NCI-H1436 (cell line): ENCODE data around the gene CLDN4.

Experiments used
- DNase-seq: peaks from one replicate; lab custom pipeline; 2025; lab: John Stamatoyannopoulos, UW

The CLDN4 gene

GRCh38 chr7:73872056-73872908, 41.5 kb downstream of the CLDN4 start:
- no peak for DNase-seq

GRCh38 chr7:73876361-73876760, 45.6 kb downstream of the CLDN4 start:
- no peak for DNase-seq

GRCh38 chr7:73876973-73877372, 46.2 kb downstream of the CLDN4 start:
- DNase-seq = no peak

- DNase-seq = no peak
Observed at GRCh38 chr7:73879977-73880681, 49.3 kb downstream of the CLDN4 start.

GRCh38 chr7:73880755-73881328, 50.0 kb downstream of the CLDN4 start:
- DNase-seq = no peak

- DNase-seq = no peak
Observed at GRCh38 chr7:73881352-73882046, 50.7 kb downstream of the CLDN4 start.

- DNase-seq = no peak
Observed at GRCh38 chr7:73882047-73882402, 51.2 kb downstream of the CLDN4 start.
